Breast epithelium (tissue), 4 donors: ENCODE measurements around the gene CD93. TPM values are rescaled to one million over a fixed set of nuclear protein-coding genes. Genes with fewer than 3 reads are reported as not detected.

Experiments used
- DNase-seq, 2 donors: peaks; one replicate each; pipeline ENCODE4 v3.0.0-alpha.2; 2019; ENCODE audit warnings: low spot score in 2 of 2
- H3K27ac ChIP-seq, 2 donors: fragments of 200-600 bp; sonication (generic) in 1 of 2; one replicate each; pipeline ENCODE4 v1.5.1; 2016 to 2019; ENCODE audit warnings: mild to moderate bottlenecking in 1 of 2
- H3K27me3 ChIP-seq, 2 donors: fragments of 200-600 bp; sonication (generic) in 1 of 2; one replicate each; pipeline versions ENCODE4 v1.5.1 to v1.6.0; 2017 to 2019; ENCODE audit warnings: control low read depth in 1 of 2, mild to moderate bottlenecking in 1 of 2
- H3K36me3 ChIP-seq: fragments of 200-600 bp; one replicate; pipeline ENCODE4 v1.5.1; 2019
- H3K4me1 ChIP-seq, 2 donors: fragments of 200-600 bp; sonication (generic); one replicate each; pipeline ENCODE4 v1.5.1; 2016 to 2019; ENCODE audit warnings: control low read depth in 1 of 2
- H3K4me3 ChIP-seq, 3 donors: fragments of 200-600 bp; sonication (generic); 1 replicate in 2 of 3; 2 replicates in 1 of 3; pipeline ENCODE4 v1.5.1; 2016 to 2019; ENCODE audit warnings: mild to moderate bottlenecking in 3 of 3, moderate library complexity in 2 of 3
- H3K9me3 ChIP-seq, 2 donors: fragments of 200-600 bp; sonication (generic) in 1 of 2; one replicate each; pipeline ENCODE4 v1.5.1; 2016 to 2019; ENCODE audit warnings: control low read depth in 1 of 2
- CTCF ChIP-seq, 3 donors: fragments of 450-650 bp; IDR thresholded peaks; one replicate each; pipeline ENCODE4 v1.5.1; 2016 to 2017; ENCODE audit warnings: antibody characterized with exemption in 3 of 3, mild to moderate bottlenecking in 3 of 3, moderate library complexity in 3 of 3
- POLR2A ChIP-seq: fragments of 450-650 bp; IDR thresholded peaks from one replicate; pipeline ENCODE4 v1.6.1; 2016; ENCODE audit warnings: antibody characterized with exemption, mild to moderate bottlenecking, moderate library complexity
- POLR2AphosphoS5 ChIP-seq, 3 donors: sonication (generic); formaldehyde crosslinking; IDR thresholded peaks; one replicate each; pipeline ENCODE4 v1.6.1; 2017; ENCODE audit warnings: antibody characterized with exemption in 3 of 3
- intact Hi-C: fragments of 100-400 bp; cut with DNase I; formaldehyde crosslinking; loops from one replicate; pipeline ENCODE4 v1.15.1; 2023; ENCODE audit warnings: low total_unique reads
- total RNA-seq, 3 donors: library from RNA; depleted of rRNA; stranded (reverse); fragments of >200 nt; gene quantifications; one replicate each; pipeline ENCODE4 v1.1.0, GENCODE V29; 2016

Gene CD93
- total RNA-seq, 3 donors from 2014 or later, result 19.2 to 64.9 (median 36.5) TPM

- DNase-seq, result no peak
- no peaks in the 10 kb centered on the region for H3K36me3 ChIP-seq
- intact Hi-C loops, result no loop called here
- TF ChIP-seq POLR2AphosphoS5 (IDR thresholded peaks at IDR 0.05) (no peak), CTCF (IDR thresholded peaks at IDR 0.05) (no peak), POLR2A (no peak)
- H3K4me1 ChIP-seq, result no peaks in the 10 kb centered on the region
- H3K4me3 ChIP-seq, result no peak overlapping the region
- H3K27me3 ChIP-seq, result no peaks in the 10 kb centered on the region
- no peak overlapping the region for H3K27ac ChIP-seq
- no peaks in the 10 kb centered on the region for H3K9me3 ChIP-seq
Observed at GRCh38 chr20:23111944-23112342, 25.8 kb upstream of the CD93 start.

- no peak for TF ChIP-seq POLR2AphosphoS5 (IDR thresholded peaks at IDR 0.05)
- no peak for TF ChIP-seq CTCF (IDR thresholded peaks at IDR 0.05)
- no peak for TF ChIP-seq POLR2A
- no peak for DNase-seq
Observed at GRCh38 chr20:23111307-23111943, 25.3 kb upstream of the CD93 start.

GRCh38 chr20:23108871-23109270 lies 22.7 kb upstream of the CD93 start:
- intact Hi-C loops, result no loop called here
- Histone ChIP-seq H3K27ac (no peak overlapping the region), H3K27me3 (no peaks in the 10 kb centered on the region), H3K4me3 (no peak overlapping the region), H3K4me1 (no peaks in the 10 kb centered on the region), H3K9me3 (no peaks in the 10 kb centered on the region), H3K36me3 (no peaks in the 10 kb centered on the region)
- no peak for DNase-seq
- TF ChIP-seq POLR2A (no peak), POLR2AphosphoS5 (IDR thresholded peaks at IDR 0.05) (no peak), CTCF (IDR thresholded peaks at IDR 0.05) (no peak)

More at GRCh38 chr20:23111307-23111943, 25.3 kb upstream of the CD93 start:
- intact Hi-C loops, result no loop called here
- Histone ChIP-seq H3K4me3 (no peak overlapping the region), H3K27me3 (no peaks in the 10 kb centered on the region), H3K27ac (no peak overlapping the region), H3K9me3 (no peaks in the 10 kb centered on the region), H3K36me3 (no peaks in the 10 kb centered on the region), H3K4me1 (no peaks in the 10 kb centered on the region)

DNA sequence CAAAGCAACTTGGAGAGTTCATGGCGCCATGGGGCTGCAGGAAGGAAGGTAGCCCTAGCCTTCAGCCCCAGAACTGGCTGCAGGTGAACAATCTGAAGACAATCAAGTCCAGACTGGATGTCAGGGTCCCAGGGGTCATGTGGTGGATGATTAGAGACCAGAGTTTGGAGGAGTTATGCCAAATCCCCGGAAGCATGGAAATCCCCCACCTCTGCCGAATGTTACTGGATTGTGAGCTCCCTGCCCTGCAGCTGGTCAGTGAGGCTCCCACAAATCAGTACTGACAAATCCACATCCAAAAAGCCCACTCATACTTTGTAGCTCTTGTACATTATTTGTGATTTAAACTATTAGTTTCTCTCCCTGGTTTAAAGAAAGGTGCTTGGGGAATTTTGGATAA lies 21.3 kb upstream of the CD93 start:
- Histone ChIP-seq H3K27me3 (no peaks in the 10 kb centered on the region), H3K27ac (peak overlapping the region in 1 of 2 donors; percentile 55), H3K4me3 (no peak overlapping the region), H3K9me3 (no peaks in the 10 kb centered on the region), H3K36me3 (no peaks in the 10 kb centered on the region), H3K4me1 (no peaks in the 10 kb centered on the region)
- TF ChIP-seq CTCF (IDR thresholded peaks at IDR 0.05), result no peak
- no peak for TF ChIP-seq POLR2A
- TF ChIP-seq POLR2AphosphoS5 (IDR thresholded peaks at IDR 0.05), result no peak
- intact Hi-C loops, result no loop called here
- no peak for DNase-seq

DNA sequence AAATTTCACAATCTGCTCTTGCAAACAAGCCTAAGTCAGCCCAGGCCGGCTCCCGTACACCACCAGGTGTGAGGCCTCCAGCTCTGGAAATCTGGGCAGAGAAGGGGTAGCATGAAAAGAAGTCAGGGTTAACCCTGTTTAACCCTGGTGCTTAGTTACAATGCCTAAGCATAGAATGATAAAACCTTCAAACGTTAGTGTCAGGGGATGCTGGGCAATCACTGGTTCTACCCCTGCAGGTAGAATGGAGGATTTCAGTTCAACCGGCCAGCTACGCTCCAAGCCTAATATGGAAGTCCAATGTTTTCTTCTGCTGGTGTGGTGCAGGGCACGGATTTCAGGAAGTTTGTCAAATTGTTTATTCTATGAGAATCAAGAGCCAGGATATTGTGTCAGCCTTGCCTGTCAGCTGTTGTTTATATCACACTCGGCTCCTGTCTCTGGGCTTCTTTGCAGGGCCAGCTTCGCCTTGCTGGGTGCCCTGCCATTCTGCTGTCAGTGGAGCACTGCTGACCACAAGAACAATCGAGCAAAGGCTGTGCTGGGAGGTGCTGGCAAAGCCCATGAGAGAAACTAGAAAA lies 20.2 kb upstream of the CD93 start:
- Histone ChIP-seq H3K4me1 (no peaks in the 10 kb centered on the region), H3K9me3 (no peaks in the 10 kb centered on the region), H3K27ac (peak overlapping the region in 1 of 2 donors; percentile 55), H3K4me3 (no peak overlapping the region), H3K36me3 (no peaks in the 10 kb centered on the region), H3K27me3 (no peaks in the 10 kb centered on the region)
- intact Hi-C loops, result no loop called here
- no peak for DNase-seq
- peak in 1 of 3 donors; percentile 28 for TF ChIP-seq POLR2AphosphoS5 (IDR thresholded peaks at IDR 0.05)
- TF ChIP-seq CTCF (IDR thresholded peaks at IDR 0.05), result no peak
